ENCODE measurements around the gene CHAF1B. TPM values are rescaled to one million over a fixed set of nuclear protein-coding genes. Genes with fewer than 3 reads are reported as not detected.

The CHAF1B gene
- total RNA-seq, 1 experiment from 2014 or later: 25.9 TPM

DNA sequence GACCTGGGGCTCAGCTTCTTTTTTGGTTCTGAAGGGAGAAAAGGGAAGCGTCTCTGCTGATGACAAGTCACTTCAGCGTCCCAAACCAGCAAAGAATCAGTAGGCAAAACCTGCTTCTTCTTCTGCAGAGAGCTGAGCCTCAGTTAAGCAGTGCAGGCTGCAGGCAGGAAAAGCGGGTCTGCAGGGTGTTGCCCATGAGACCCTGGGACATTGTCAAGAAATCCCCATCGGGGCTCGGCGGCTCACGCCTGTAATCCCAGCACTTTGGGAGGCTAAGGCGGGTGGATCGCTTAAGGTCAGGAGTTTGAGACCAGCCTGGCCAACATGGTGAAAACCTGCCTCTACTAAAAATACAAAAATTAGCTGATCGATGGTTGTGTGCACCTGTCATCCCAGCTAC is 78.0 kb downstream of the CHAF1B start:
- DNase-seq (ENCODE audit: low spot score): no peak

DNA sequence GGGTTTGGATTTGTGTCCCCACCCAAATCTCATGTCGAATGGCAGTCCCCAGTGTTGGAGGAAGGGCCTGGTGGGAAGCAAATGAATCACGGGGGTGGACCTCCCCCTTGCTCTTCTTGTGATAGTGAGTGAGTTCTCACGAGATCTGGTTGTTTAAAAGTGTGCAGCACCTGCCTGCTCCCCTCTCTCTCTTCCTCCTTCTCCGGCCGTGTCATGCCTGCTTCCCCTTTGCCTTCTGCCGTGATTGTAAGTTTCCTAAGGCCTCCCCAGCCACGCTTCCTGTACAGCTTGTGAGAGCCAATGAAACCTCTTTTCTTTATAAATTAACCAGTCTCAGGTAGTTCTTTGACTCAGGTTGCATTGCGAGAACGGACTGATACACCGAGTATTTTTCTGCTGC is 78.8 kb downstream of the CHAF1B start:
- no peak for DNase-seq (ENCODE audit: low spot score)

DNA sequence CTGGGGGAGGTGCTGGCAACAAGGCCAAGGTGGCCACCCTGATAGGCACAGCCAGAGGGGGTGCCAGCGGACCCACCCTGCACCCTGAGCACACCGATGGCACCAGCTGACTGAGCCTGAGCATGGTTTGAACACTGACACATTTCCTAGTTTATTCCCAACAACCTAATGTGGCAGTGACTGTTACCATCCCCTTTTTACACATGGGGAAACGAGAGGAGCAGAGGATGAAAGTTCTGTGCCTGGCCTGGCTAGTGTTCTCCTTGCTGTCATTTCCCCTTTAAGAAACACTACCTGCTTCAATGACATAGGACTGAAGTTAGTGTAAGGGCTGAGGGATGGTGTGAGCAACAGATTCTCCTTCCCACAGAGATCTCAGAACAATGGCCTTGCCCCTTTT is 79.4 kb downstream of the CHAF1B start:
- DNase-seq (ENCODE audit: low spot score): no peak

DNA sequence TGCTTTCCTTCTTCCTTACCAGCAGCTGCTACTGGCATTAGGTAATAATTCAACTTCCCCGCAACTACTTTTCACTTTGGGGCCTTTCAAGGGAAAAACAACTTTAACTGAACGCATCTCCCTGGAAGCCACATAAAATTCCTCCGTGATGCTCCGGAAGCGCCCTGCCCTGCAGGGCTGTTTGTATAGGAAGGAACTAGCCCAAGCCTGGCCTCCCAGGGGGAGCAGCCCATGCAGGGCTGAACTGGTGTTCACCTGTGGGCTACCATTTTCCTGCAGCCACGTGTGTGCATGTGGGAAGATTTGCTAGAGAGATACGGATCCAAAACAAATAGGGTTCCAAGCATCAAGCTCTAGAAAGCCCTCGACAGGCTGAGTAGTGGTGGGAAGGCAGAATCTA is 80.3 kb downstream of the CHAF1B start:
- no peak for DNase-seq (ENCODE audit: low spot score)

DNA sequence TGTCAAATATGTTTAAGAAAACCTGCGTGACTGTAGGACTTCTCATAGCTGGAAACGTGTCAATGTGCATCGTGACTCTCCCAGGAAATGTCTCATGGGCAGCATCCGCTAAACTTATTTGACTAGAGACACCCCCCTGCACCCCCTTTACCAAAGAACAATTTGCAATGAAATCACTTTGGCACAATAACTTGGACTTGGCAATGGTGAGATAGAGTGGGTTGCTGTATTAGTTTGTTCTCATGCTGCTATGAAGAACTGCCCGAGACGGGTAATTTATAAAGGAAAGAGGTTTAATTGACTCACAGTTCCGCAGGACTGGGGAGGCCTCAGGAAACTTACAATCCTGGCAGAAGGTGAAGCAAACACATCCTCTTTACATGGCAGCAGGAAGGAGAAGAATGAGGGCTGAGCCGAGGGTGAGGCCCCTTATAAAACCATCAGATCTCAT is 80.9 kb downstream of the CHAF1B start:
- no peak for DNase-seq (ENCODE audit: low spot score)

Other genes with a start within 250 kb of the CHAF1B start
- gene DOP1B, start 228.6 kb upstream of the CHAF1B start, total RNA-seq (2014; rRNA removed; shearing (Covaris generic)): 14.9 and 16.4 TPM in 2 replicates
- 43.0 and 49.1 TPM in 2 replicates for gene MORC3, start 65.2 kb upstream of the CHAF1B start, total RNA-seq (2014; rRNA removed; shearing (Covaris generic))
- gene CLDN14, start 94.7 kb downstream of the CHAF1B start, total RNA-seq (2014; rRNA removed; shearing (Covaris generic)): not detected in 2 replicates